Endothelial cell of umbilical vein (primary cell): ENCODE results near the gene ENO2.

Experiments used
- CTCF ChIP-seq, 2 donors: IDR thresholded peaks; 1 replicate in 1 of 2; 2 replicates in 1 of 2; pipeline ENCODE4 v1.5.1; 2011; ENCODE audit warnings: low read length in 2 of 2, mild to moderate bottlenecking in 2 of 2, moderate library complexity in 2 of 2, control low read depth in 1 of 2, inconsistent platforms in 1 of 2, low read depth in 1 of 2; ENCODE audit not compliant: insufficient read depth in 1 of 2; ENCODE audit errors: extremely low read depth in 1 of 2
- EZH2 ChIP-seq: IDR thresholded peaks from 2 replicates; pipeline ENCODE4 v1.6.1; 2012; ENCODE audit warnings: borderline replicate concordance, low read depth, mild to moderate bottlenecking, moderate library complexity, low read length, inconsistent platforms; ENCODE audit not compliant: severe bottlenecking
- GATA2 ChIP-seq: IDR thresholded peaks from 2 replicates; pipeline ENCODE4 v1.7.0; 2011; ENCODE audit warnings: low read depth, mild to moderate bottlenecking, moderate library complexity, mixed read lengths, low read length; ENCODE audit not compliant: insufficient read length, insufficient read depth
- MAX ChIP-seq: IDR thresholded peaks from 2 replicates; pipeline ENCODE4 v1.6.1; 2011; ENCODE audit not compliant: insufficient read depth, insufficient read length
- MYC ChIP-seq: IDR thresholded peaks from one replicate; pipeline ENCODE4 v1.6.1; 2011; ENCODE audit warnings: mild to moderate bottlenecking, low read depth, low read length
- POLR2A ChIP-seq: IDR thresholded peaks from 2 replicates; pipeline ENCODE4 v1.6.1; 2012; ENCODE audit warnings: low read depth, mild to moderate bottlenecking, control low read depth, low read length
- POLR2AphosphoS5 ChIP-seq: IDR thresholded peaks from 2 replicates; pipeline ENCODE4 v1.6.1; 2012; ENCODE audit warnings: low read depth, mild to moderate bottlenecking, control low read depth, low read length, moderate library complexity; ENCODE audit not compliant: insufficient read depth

GRCh38 chr12:6958609-6959057, 44.3 kb downstream of the ENO2 start:
- no peak for TF ChIP-seq CTCF (IDR thresholded peaks at IDR 0.05; ENCODE audit: extremely low read depth in 1 of 2, insufficient read depth in 1 of 2, low read depth in 1 of 2, low read length in 2 of 2)
- no peak for TF ChIP-seq MYC
- TF ChIP-seq POLR2A, result no peak
- no peak for TF ChIP-seq EZH2
- TF ChIP-seq MAX, result no peak
- no peak for TF ChIP-seq POLR2AphosphoS5
- TF ChIP-seq GATA2, result no peak
